CD8-positive, alpha-beta memory T cell (primary cell): Measurements from ENCODE around the gene TIAM2. TPM values are rescaled to one million over a fixed set of nuclear protein-coding genes. Genes with fewer than 3 reads are reported as not detected.
"Not testable (repeated sequence)": the region's sequence is repeated elsewhere in the genome, so short reads cannot be mapped to it uniquely, and the experiment has no call there.

ENCODE experiments used
- CTCF ChIA-PET: fragments of 350-600 bp; sonication (Branson Sonifier 250); formaldehyde crosslinking; loops from one replicate; lab custom pipeline; 2021; ENCODE audit warnings: antibody characterized with exemption; lab: Charles Lee
- POLR2A ChIA-PET: fragments of 350-600 bp; sonication (Branson Sonifier 250); formaldehyde crosslinking; loops from one replicate; lab custom pipeline; 2021; ENCODE audit warnings: antibody characterized with exemption; lab: Charles Lee
- DNase-seq, 5 donors: peaks; one replicate each; pipeline versions ENCODE4 v3.0.0 to v3.0.0-alpha.2; 2020 to 2022; ENCODE audit warnings: mixed read lengths in 1 of 5
- H3K27ac ChIP-seq: one replicate; pipeline ENCODE4 v1.7.0; 2013; ENCODE audit warnings: low read depth, mild to moderate bottlenecking, low read length, moderate library complexity
- H3K27me3 ChIP-seq: 2 replicates; pipeline ENCODE4 v1.7.0; 2013; ENCODE audit warnings: low read length, mild to moderate bottlenecking; ENCODE audit not compliant: insufficient read depth, poor library complexity, severe bottlenecking
- H3K36me3 ChIP-seq: 2 replicates; pipeline ENCODE4 v1.7.0; 2013; ENCODE audit warnings: mild to moderate bottlenecking, low read length, moderate library complexity; ENCODE audit not compliant: insufficient read depth
- H3K4me1 ChIP-seq: 2 replicates; pipeline ENCODE4 v1.7.0; 2013; ENCODE audit warnings: mild to moderate bottlenecking, low read length, moderate library complexity; ENCODE audit not compliant: insufficient read depth
- H3K4me3 ChIP-seq: 2 replicates; pipeline ENCODE4 v1.7.0; 2013; ENCODE audit warnings: mild to moderate bottlenecking, low read length
- H3K9me3 ChIP-seq: 2 replicates; pipeline ENCODE4 v1.7.0; 2013; ENCODE audit warnings: mild to moderate bottlenecking, low read length
- H3K27ac Mint-ChIP-seq, 8 donors: one replicate each; pipeline ENCODE4 v1.8.0; 2020 to 2021; ENCODE audit warnings: mixed read lengths in 8 of 8, mild to moderate bottlenecking in 6 of 8, inconsistent platforms in 3 of 8, moderate library complexity in 3 of 8
- H3K27me3 Mint-ChIP-seq, 2 donors: one replicate each; pipeline ENCODE4 v1.8.0; 2020 to 2021; ENCODE audit warnings: mixed read lengths in 2 of 2, mild to moderate bottlenecking in 1 of 2, moderate library complexity in 1 of 2
- H3K36me3 Mint-ChIP-seq, 3 donors: one replicate each; pipeline ENCODE4 v1.8.0; 2020 to 2021; ENCODE audit warnings: mixed read lengths in 3 of 3, inconsistent platforms in 1 of 3, mild to moderate bottlenecking in 1 of 3
- H3K4me1 Mint-ChIP-seq, 3 donors: one replicate each; pipeline ENCODE4 v1.8.0; 2020 to 2021; ENCODE audit warnings: mixed read lengths in 3 of 3, inconsistent platforms in 1 of 3, mild to moderate bottlenecking in 1 of 3
- H3K4me3 Mint-ChIP-seq, 7 donors: one replicate each; pipeline ENCODE4 v1.8.0; 2020 to 2021; ENCODE audit warnings: mixed read lengths in 7 of 7, mild to moderate bottlenecking in 6 of 7, moderate library complexity in 4 of 7, inconsistent platforms in 2 of 7
- H3K9me3 Mint-ChIP-seq, 5 donors: one replicate each; pipeline ENCODE4 v1.8.0; 2020 to 2022; ENCODE audit warnings: mixed read lengths in 5 of 5, mild to moderate bottlenecking in 3 of 5, moderate library complexity in 2 of 5, inconsistent platforms in 1 of 5
- polyA plus RNA-seq: library from polyadenylated mRNA; unstranded; fragments of 300-500 nt; fragmentation: Illumina TruSeq; gene quantifications from one replicate; pipeline ENCODE4 v1.2.3, GENCODE V29; 2021
- total RNA-seq, 2 experiments: library from RNA; stranded (reverse); gene quantifications; one replicate each; pipeline ENCODE4 v1.2.3, GENCODE V29; 2021

Gene TIAM2
- total and polyA plus RNA-seq, 3 experiments from 2014 or later: 1.1 to 31.1 (median 24.5) TPM

- Mint-ChIP-seq H3K36me3 (no peaks in the 10 kb centered on the region), H3K9me3 (no peaks in the 10 kb centered on the region), H3K27ac (no peak overlapping the region), H3K27me3 (peaks cover 1 to 3% of the 10 kb centered on the region in 2 donors), H3K4me3 (no peak overlapping the region), H3K4me1 (peaks cover 0 to 7% (median 0%) of the 10 kb centered on the region in 3 donors)
- Histone ChIP-seq H3K27ac (no peak overlapping the region), H3K27me3 (no peaks in the 10 kb centered on the region), H3K36me3 (no peaks in the 10 kb centered on the region), H3K4me3 (no peak overlapping the region), H3K4me1 (no peaks in the 10 kb centered on the region), H3K9me3 (no peaks in the 10 kb centered on the region)
- POLR2A ChIA-PET: no interaction called here
- no peak for DNase-seq
- CTCF ChIA-PET: no interaction called here
Measured at GRCh38 chr6:155117256-155117655, 122.1 kb downstream of the TIAM2 start.

DNA sequence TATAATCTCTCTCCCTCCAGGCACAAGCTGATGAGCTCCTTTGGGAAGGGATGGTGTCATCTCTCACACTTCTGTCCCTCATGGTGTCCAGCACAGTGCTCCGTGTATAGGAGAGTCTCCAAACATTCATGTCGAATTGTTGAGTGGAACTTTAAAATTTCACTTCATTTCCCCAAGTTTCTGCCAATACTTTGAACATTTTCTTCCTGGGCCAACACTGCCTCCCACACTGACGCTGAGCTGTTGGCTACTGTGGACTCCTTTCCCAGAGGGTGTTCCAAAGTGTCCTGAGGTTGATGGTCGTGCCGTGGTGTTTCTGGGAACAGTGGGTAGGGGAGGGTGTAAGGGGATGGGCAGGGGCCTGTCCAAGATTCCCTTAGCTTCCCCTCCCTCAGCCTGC, 122.7 kb downstream of the TIAM2 start:
- Histone ChIP-seq H3K4me1 (no peaks in the 10 kb centered on the region), H3K27ac (no peak overlapping the region), H3K4me3 (no peak overlapping the region), H3K9me3 (no peaks in the 10 kb centered on the region), H3K36me3 (no peaks in the 10 kb centered on the region), H3K27me3 (no peaks in the 10 kb centered on the region)
- H3K27ac Mint-ChIP-seq: no peak overlapping the region
- peaks cover 1 to 3% of the 10 kb centered on the region in 2 donors for H3K27me3 Mint-ChIP-seq
- H3K36me3 Mint-ChIP-seq: no peaks in the 10 kb centered on the region
- no peaks in the 10 kb centered on the region for H3K9me3 Mint-ChIP-seq
- ChIA-PET POLR2A (interaction anchor here (0.6 kb wide), 1 partner anchor 385 kb away, joined by 3 read pairs; the partner anchor contains the start of gene SCAF8), CTCF (no interaction called here)
- H3K4me1 Mint-ChIP-seq: peaks cover 0 to 7% (median 0%) of the 10 kb centered on the region in 3 donors
- no peak overlapping the region for H3K4me3 Mint-ChIP-seq
- no peak for DNase-seq

DNA sequence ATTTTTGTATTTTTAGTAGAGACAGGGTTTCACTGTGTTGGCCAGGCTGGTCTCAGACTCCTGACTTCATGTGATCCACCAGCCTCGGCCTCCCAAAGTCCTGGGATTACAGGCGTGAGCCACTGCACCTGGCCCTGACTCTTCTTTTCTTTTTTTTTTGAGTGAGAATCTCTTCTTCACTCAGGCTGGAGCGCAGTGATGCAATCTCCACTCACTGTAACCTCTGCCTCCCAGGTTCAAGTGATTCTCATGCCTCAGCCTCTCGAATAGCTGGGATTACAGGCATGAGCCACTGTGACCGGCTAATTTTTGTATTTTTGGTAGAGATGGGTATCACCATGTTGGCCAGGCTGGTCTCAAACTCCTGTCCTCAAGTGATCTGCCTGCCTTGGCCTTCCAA, 124.1 kb downstream of the TIAM2 start:
- H3K4me1 ChIP-seq, H3K27ac Mint-ChIP-seq, H3K9me3 Mint-ChIP-seq, H3K27me3 ChIP-seq, H3K4me3 Mint-ChIP-seq, H3K36me3 Mint-ChIP-seq, H3K27me3 Mint-ChIP-seq, H3K27ac ChIP-seq, H3K36me3 ChIP-seq, CTCF ChIA-PET, DNase-seq, H3K9me3 ChIP-seq, H3K4me3 ChIP-seq, POLR2A ChIA-PET, H3K4me1 Mint-ChIP-seq: not testable (repeated sequence)

GRCh38 chr6:155120034-155120433, 124.9 kb downstream of the TIAM2 start:
- H3K4me3 ChIP-seq: no peak overlapping the region
- DNase-seq: no peak
- Mint-ChIP-seq H3K4me1 (peaks cover 0 to 7% (median 0%) of the 10 kb centered on the region in 3 donors), H3K9me3 (no peaks in the 10 kb centered on the region), H3K4me3 (no peak overlapping the region), H3K27ac (no peak overlapping the region), H3K36me3 (no peaks in the 10 kb centered on the region), H3K27me3 (peaks cover 0 to 1% of the 10 kb centered on the region in 2 donors)
- H3K4me1 ChIP-seq: no peaks in the 10 kb centered on the region
- ChIA-PET CTCF (interaction anchor here (0.9 kb wide), 1 partner anchor 10 kb away, joined by 3 read pairs; no protein-coding TSS in a partner anchor), POLR2A (no interaction called here)
- no peak overlapping the region for H3K27ac ChIP-seq
- H3K9me3 ChIP-seq: no peaks in the 10 kb centered on the region
- no peaks in the 10 kb centered on the region for H3K36me3 ChIP-seq
- no peaks in the 10 kb centered on the region for H3K27me3 ChIP-seq

- H3K27ac ChIP-seq: no peak overlapping the region
- no peaks in the 10 kb centered on the region for H3K36me3 Mint-ChIP-seq
- H3K27me3 Mint-ChIP-seq: peaks cover 0 to 1% of the 10 kb centered on the region in 2 donors
- no peaks in the 10 kb centered on the region for H3K36me3 ChIP-seq
- ChIA-PET CTCF (no interaction called here), POLR2A (no interaction called here)
- no peak overlapping the region for H3K4me3 Mint-ChIP-seq
- no peak overlapping the region for H3K4me3 ChIP-seq
- peaks cover 0 to 5% (median 0%) of the 10 kb centered on the region in 3 donors for H3K4me1 Mint-ChIP-seq
- no peaks in the 10 kb centered on the region for H3K9me3 Mint-ChIP-seq
- no peak for DNase-seq
- no peaks in the 10 kb centered on the region for H3K9me3 ChIP-seq
- no peaks in the 10 kb centered on the region for H3K4me1 ChIP-seq
- no peak overlapping the region for H3K27ac Mint-ChIP-seq
- no peaks in the 10 kb centered on the region for H3K27me3 ChIP-seq
Measured at GRCh38 chr6:155121294-155121693, 126.2 kb downstream of the TIAM2 start.

- Histone ChIP-seq H3K27me3 (no peaks in the 10 kb centered on the region), H3K4me1 (no peaks in the 10 kb centered on the region), H3K9me3 (no peaks in the 10 kb centered on the region), H3K27ac (no peak overlapping the region), H3K4me3 (no peak overlapping the region), H3K36me3 (no peaks in the 10 kb centered on the region)
- H3K27me3 Mint-ChIP-seq: peaks cover 0 to 1% of the 10 kb centered on the region in 2 donors
- no peak overlapping the region for H3K4me3 Mint-ChIP-seq
- ChIA-PET POLR2A (no interaction called here), CTCF (no interaction called here)
- DNase-seq: no peak
- no peaks in the 10 kb centered on the region for H3K36me3 Mint-ChIP-seq
- H3K4me1 Mint-ChIP-seq: peaks cover 0 to 1% (median 0%) of the 10 kb centered on the region in 3 donors
- no peaks in the 10 kb centered on the region for H3K9me3 Mint-ChIP-seq
- H3K27ac Mint-ChIP-seq: no peak overlapping the region
Measured at GRCh38 chr6:155121699-155122098, 126.6 kb downstream of the TIAM2 start.

DNA sequence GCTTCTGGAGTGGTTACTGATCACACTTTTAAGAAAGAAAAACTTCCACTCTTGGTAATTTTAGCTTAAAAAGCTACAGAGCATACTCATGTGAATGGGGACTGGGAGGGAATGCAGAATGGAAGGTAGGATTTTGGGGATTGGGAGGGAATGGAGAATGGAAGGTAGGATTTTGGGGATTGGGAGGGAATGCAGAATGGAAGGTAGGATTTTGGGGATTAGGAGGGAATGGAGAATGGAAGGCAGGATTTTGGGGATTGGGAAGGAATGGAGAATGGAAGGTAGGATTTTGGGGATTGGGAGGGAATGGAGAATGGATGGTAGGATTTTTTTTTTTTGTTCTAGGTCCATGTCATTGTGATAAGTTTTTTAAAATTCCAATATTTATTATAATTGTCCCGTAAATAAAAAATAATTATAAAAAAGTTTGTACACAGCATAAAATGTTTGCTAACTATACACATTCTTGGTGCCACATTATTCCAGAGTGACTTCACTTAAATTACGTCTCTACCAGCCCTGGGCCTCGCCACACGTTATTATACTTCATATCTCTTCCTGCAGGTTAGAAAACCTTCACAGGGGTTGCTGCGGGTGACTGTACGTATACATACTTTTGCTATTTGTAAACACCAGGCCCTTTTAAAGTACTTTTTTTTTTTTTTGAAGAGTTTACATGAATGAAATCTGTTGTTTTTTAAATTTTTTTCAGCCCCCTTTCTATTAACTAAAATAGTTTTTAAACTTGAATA, 127.3 kb downstream of the TIAM2 start:
- H3K4me3 ChIP-seq: no peak overlapping the region
- H3K4me1 ChIP-seq: no peaks in the 10 kb centered on the region
- ChIA-PET CTCF (no interaction called here), POLR2A (no interaction called here)
- H3K9me3 Mint-ChIP-seq: no peaks in the 10 kb centered on the region
- no peaks in the 10 kb centered on the region for H3K9me3 ChIP-seq
- no peaks in the 10 kb centered on the region for H3K36me3 Mint-ChIP-seq
- H3K27ac ChIP-seq: no peak overlapping the region
- H3K27me3 ChIP-seq: no peaks in the 10 kb centered on the region
- DNase-seq: no peak
- H3K27ac Mint-ChIP-seq: no peak overlapping the region
- no peaks in the 10 kb centered on the region for H3K36me3 ChIP-seq
- H3K4me3 Mint-ChIP-seq: no peak overlapping the region
- H3K27me3 Mint-ChIP-seq: peaks cover 0 to 1% of the 10 kb centered on the region in 2 donors
- H3K4me1 Mint-ChIP-seq: no peaks in the 10 kb centered on the region

GRCh38 chr6:155123520-155123919, 128.4 kb downstream of the TIAM2 start:
- H3K36me3 Mint-ChIP-seq: no peaks in the 10 kb centered on the region
- H3K4me1 Mint-ChIP-seq: no peaks in the 10 kb centered on the region
- Histone ChIP-seq H3K27ac (no peak overlapping the region), H3K27me3 (no peaks in the 10 kb centered on the region), H3K4me3 (no peak overlapping the region), H3K4me1 (no peaks in the 10 kb centered on the region), H3K36me3 (no peaks in the 10 kb centered on the region), H3K9me3 (no peaks in the 10 kb centered on the region)
- no peaks in the 10 kb centered on the region for H3K9me3 Mint-ChIP-seq
- CTCF ChIA-PET: no interaction called here
- H3K27ac Mint-ChIP-seq: no peak overlapping the region
- POLR2A ChIA-PET: no interaction called here
- H3K4me3 Mint-ChIP-seq: no peak overlapping the region
- DNase-seq: no peak
- peaks cover 0 to 1% of the 10 kb centered on the region in 2 donors for H3K27me3 Mint-ChIP-seq
